ENCODE measurements around the gene BAIAP3.

Gene BAIAP3

DNA sequence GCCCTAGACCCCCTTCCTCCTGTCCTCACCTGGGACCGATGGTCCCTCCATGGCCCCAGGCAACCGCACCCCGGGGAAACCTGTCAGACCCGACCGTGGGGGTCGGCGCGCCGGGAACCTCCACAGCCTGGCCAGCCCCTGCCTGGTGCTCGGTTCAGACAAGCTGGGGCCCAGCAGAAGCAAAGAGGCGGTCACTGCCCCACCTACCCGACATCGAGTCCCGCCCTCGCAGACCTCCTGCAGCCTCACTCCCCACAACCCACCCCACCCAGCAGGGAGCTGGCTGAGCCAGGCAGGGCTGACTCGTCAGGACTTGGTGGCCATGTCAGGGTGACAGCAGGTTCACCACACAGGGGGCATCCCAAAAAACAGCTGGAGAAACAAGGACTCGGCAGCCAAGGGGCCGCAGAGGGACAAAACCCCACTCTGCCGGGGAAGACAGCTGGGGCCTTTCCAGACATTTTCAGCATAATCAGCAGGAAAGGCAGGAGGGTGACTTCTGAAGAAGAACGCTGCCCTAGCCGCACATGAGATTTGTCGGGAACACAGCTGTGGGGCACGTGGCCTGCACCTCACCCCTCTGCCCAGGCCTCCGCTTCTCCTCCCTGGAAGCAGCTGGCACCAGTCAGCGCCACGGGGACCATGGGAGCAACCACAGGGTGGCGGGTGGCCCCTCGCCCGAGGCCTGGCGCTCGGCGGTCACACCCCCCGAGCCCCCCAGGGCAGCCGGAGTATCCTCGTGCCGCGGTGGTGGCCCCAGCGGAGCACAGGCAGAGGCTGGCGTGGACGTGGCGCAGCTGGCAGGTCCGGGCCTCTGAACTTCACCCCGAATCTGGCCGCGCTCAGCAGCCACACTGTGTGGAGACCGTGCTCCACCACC lies 41.2 kb downstream of the BAIAP3 start:
- Histone ChIP-seq H3K4me3 (no peak overlapping the region), H3K27ac (no peak overlapping the region)
- TF ChIP-seq, protein P1, sequence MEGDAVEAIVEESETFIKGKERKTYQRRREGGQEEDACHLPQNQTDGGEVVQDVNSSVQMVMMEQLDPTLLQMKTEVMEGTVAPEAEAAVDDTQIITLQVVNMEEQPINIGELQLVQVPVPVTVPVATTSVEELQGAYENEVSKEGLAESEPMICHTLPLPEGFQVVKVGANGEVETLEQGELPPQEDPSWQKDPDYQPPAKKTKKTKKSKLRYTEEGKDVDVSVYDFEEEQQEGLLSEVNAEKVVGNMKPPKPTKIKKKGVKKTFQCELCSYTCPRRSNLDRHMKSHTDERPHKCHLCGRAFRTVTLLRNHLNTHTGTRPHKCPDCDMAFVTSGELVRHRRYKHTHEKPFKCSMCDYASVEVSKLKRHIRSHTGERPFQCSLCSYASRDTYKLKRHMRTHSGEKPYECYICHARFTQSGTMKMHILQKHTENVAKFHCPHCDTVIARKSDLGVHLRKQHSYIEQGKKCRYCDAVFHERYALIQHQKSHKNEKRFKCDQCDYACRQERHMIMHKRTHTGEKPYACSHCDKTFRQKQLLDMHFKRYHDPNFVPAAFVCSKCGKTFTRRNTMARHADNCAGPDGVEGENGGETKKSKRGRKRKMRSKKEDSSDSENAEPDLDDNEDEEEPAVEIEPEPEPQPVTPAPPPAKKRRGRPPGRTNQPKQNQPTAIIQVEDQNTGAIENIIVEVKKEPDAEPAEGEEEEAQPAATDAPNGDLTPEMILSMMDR (IDR thresholded peaks at IDR 0.05) = no peak
- DNase-seq (ENCODE audit: low spot score) = no peak

DNA sequence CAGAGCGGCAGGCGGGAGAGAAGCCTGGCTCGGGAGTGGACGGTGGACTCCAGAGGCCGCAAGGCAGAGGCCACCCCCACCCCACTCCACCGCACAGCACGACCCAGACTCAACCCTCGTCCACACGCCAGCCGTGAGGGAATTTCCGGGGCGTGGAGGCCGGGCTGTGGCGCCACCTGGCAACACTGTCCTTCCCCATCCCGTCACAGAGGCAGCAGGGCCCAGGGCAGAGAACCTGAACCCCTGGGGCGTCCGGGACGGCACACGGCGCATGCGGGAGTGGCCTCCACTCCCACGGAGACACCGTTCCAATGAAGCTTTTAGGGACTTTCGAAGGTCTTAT lies 41.8 kb downstream of the BAIAP3 start:
- no peak for DNase-seq (ENCODE audit: low spot score)
- Histone ChIP-seq H3K4me3 (no peak overlapping the region), H3K27ac (no peak overlapping the region)
- TF ChIP-seq, protein P1 (IDR thresholded peaks at IDR 0.05) = no peak

DNA sequence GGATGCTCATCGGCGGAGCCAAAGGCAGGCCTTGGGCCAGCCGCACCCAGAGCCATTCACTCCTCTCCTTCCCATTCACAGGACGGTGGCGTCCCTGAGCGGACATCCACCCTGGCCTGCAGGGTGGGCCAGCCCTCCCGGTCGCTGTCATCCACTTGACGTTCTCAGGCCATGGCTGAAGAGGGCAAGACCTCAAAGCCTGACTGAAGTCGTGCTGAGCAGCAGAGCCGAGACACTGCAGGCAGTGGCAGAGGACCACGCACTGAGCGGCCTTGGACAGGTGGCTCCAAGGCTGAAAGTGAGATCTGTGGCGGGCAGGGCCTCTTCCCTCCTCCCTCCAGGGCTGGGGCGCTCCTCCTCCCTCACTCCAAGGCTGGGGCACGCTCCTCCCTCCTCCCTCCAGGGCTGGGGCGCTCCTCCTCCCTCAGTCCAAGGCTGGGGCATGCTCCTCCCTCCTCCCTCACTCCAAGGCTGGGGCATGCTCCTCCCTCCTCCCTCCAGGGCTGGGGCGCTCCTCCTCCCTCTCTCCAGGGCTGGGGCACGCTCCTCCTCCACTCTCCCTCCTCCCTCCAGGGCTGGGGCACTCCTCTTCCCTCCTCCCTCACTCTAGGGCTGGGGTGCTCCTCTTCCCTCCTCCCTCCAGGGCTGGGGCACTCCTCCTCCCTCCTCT lies 42.4 kb downstream of the BAIAP3 start:
- DNase-seq (ENCODE audit: low spot score) = no peak
- Histone ChIP-seq H3K27ac (no peak overlapping the region), H3K4me3 (no peak overlapping the region)
- TF ChIP-seq, protein P1 (IDR thresholded peaks at IDR 0.05) = no peak

DNA sequence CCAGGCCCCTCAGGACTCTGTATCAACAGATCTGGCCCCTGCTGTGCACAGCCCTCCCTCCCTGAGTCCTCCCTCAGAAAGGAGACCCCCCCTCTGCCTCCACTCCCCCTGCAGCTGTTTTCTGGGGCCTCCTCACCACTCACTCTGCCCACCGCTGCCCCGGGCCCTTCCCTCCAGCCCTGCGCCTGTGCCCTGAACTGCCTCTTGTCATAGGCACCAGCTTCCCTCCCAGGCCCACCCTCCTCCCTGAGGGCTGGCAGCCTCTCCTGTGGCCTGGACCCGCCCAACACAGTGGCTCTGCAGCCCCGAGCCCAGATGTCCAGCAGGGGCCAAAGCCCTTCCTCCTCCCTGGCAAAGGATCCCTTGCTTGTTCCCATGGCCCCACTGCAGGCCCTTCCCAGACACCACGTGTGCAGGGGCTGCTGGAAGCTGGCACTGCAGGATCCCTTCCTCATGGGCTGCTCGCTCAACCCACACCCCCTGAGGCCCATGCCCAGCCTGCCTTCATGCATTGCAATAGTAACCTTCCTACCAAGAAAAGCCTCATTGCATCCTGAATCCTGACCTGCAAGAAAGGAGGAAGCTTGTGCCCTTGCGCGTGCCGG lies 44.1 kb downstream of the BAIAP3 start:
- Histone ChIP-seq H3K4me3 (no peak overlapping the region), H3K27ac (no peak overlapping the region)
- TF ChIP-seq, protein P1 (IDR thresholded peaks at IDR 0.05) = no peak
- no peak for DNase-seq (ENCODE audit: low spot score)

DNA sequence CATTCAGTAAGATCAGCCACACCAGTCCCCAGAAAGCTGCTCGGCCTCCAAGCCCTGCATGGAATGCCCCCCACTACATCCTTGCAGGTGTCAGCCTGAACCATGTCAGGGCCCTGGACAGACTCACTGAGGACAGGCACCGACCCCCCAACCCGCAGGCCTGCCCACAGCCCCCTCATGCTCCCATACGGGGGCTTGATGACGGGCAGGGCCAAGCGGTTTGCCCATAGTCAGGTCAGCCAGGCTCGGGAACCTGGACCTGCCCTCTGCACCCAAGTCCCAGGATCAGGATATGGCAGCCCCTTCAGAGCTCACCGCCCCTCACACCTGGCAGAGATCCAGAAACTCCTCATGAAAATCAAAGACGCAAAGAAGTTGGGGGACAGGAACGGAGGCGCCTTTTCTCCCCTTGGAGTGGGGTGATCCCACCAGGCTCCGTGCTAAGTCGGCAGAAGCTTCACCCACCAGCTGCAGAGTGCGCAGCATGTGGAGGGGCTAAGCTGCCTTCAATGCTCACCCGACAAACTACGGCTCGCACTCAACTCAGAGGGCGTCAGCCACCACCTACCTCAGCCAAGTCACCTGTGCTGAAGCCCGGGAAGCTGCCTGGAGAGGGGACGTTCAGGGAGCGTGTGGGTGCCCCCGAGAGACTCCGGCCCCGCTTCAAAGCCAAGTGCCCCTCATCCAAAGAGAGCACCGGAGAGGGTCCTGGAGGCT lies 44.8 kb downstream of the BAIAP3 start:
- TF ChIP-seq, protein P1 (IDR thresholded peaks at IDR 0.05) = no peak
- Histone ChIP-seq H3K27ac (peak overlapping the region in 1 of 2 donors; percentile 78), H3K4me3 (peak overlapping the region; percentile 72)
- no peak for DNase-seq (ENCODE audit: low spot score)

DNA sequence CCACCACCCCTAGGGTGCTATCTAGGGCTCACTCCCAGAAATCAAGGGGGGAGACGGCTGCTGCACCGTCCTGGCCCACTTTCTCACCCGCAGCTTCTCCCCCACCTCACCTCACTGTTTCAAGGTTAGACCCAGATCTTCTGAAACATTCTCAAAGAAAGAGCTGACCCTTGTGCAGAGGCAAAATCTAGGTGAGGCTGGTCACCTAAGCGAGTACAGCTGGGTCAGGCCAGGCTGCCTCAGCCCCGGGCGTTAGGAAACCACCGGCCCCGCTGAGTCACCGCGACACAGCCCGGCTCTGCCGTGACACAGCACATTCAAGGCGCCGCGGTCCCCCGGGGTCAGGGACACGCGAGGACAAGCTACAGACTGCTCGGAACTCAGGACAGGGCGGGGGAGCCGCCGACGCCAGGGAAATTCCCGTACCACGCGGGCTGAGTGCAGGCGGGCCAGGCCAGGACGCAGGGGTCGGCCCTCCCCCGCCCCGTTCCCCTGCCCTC lies 45.4 kb downstream of the BAIAP3 start:
- DNase-seq (ENCODE audit: low spot score) = peak; percentile 91
- TF ChIP-seq, protein P1 (IDR thresholded peaks at IDR 0.05) = no peak
- peak overlapping the region; percentile 72 for H3K4me3 ChIP-seq
- peak overlapping the region; percentile 78 to 83 for H3K27ac ChIP-seq
